OCI-LY3 (cell line): ENCODE measurements around the gene HS3ST6.

Source experiments
- EZH2phosphoT487 ChIP-seq: fragments of 200-600 bp; shearing (Covaris generic); IDR thresholded peaks from 2 replicates; pipeline ENCODE4 v1.6.1; 2018; ENCODE audit warnings: antibody characterized with exemption, mixed run types, low read depth
- TF ChIP-seq, protein P1 (sequence below): fragments of 200-600, 300-600 bp; sonication (generic); IDR thresholded peaks from 2 replicates; pipeline ENCODE4 v1.5.1; 2014; ENCODE audit warnings: antibody characterized with exemption, low read length, low read depth

- TF ChIP-seq, protein P1, sequence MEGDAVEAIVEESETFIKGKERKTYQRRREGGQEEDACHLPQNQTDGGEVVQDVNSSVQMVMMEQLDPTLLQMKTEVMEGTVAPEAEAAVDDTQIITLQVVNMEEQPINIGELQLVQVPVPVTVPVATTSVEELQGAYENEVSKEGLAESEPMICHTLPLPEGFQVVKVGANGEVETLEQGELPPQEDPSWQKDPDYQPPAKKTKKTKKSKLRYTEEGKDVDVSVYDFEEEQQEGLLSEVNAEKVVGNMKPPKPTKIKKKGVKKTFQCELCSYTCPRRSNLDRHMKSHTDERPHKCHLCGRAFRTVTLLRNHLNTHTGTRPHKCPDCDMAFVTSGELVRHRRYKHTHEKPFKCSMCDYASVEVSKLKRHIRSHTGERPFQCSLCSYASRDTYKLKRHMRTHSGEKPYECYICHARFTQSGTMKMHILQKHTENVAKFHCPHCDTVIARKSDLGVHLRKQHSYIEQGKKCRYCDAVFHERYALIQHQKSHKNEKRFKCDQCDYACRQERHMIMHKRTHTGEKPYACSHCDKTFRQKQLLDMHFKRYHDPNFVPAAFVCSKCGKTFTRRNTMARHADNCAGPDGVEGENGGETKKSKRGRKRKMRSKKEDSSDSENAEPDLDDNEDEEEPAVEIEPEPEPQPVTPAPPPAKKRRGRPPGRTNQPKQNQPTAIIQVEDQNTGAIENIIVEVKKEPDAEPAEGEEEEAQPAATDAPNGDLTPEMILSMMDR, result no peak
- no peak for TF ChIP-seq EZH2phosphoT487
These were observed 6.0 kb downstream of the HS3ST6 start for GRCh38 chr16:1912215-1912543.
